ENCODE measurements around the gene PPP1R27. TPM values are rescaled to one million over a fixed set of nuclear protein-coding genes. Genes with fewer than 3 reads are reported as not detected.

The PPP1R27 gene
- total RNA-seq, 2 donors from 2014 or later, result not detected

DNA sequence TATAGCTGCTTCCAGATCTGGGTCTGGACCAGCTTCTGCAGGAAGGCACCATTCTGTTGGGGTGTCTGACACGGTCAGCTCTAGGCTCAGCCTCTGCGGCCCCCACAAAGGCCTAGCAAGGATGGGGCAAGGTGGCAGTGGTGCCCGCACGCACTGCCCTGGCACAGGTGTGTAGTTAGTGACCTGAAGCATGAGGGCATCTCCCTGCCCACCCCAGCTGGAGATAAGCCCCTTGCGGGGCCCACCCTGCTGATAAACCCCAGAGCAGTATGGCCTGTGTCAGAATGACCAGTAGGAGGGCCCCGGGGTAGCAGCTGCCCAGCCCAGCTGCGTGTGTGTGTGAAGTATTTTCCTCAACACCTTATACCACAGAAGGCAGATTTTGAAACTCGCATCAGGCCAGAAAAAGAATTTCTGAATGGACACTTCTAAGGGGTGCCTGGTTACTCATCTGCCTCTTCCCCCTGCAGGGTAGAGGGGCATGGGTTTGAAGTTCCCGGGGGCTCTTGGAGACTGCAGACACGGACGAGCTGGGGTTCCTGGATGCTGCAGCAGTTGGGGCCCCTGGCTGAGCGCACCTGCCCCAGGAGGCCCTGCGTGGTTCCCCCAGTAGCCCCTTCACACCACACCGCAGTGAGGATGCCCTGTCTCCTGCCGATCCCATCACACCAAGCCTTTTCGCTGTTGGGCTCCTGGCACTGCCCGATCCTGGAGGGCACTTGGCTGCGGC, 31.8 kb upstream of the PPP1R27 start:
- H3K9ac ChIP-seq (ENCODE audit: extremely low read depth, low read length, poor library complexity, severe bottlenecking), result no peak overlapping the region
- H3K36me3 ChIP-seq (ENCODE audit: control insufficient read depth, insufficient read depth, low read length), result peaks cover 53% of the 10 kb centered on the region
- Mint-ChIP-seq H3K27ac (peak overlapping the region; percentile 68), H3K36me3 (ENCODE audit: low read depth) (peaks cover 25% of the 10 kb centered on the region), H3K9me3 (no peaks in the 10 kb centered on the region), H3K4me3 (no peak overlapping the region), H3K4me1 (peaks cover 6% of the 10 kb centered on the region), H3K27me3 (ENCODE audit: insufficient read depth) (no peaks in the 10 kb centered on the region)
- H3K4me1 ChIP-seq (ENCODE audit: control insufficient read depth, insufficient read depth, low read length), result no peaks in the 10 kb centered on the region
- no peak for DNase-seq
- TF ChIP-seq, protein P1, sequence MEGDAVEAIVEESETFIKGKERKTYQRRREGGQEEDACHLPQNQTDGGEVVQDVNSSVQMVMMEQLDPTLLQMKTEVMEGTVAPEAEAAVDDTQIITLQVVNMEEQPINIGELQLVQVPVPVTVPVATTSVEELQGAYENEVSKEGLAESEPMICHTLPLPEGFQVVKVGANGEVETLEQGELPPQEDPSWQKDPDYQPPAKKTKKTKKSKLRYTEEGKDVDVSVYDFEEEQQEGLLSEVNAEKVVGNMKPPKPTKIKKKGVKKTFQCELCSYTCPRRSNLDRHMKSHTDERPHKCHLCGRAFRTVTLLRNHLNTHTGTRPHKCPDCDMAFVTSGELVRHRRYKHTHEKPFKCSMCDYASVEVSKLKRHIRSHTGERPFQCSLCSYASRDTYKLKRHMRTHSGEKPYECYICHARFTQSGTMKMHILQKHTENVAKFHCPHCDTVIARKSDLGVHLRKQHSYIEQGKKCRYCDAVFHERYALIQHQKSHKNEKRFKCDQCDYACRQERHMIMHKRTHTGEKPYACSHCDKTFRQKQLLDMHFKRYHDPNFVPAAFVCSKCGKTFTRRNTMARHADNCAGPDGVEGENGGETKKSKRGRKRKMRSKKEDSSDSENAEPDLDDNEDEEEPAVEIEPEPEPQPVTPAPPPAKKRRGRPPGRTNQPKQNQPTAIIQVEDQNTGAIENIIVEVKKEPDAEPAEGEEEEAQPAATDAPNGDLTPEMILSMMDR (conservative IDR thresholded peaks at IDR 0.05), result no peak
- no peak overlapping the region for H3K4me3 ChIP-seq (ENCODE audit: low read length)
- H3K27ac ChIP-seq (ENCODE audit: low read depth, low read length), result peak overlapping the region; percentile 78
- WGBS, 2 experiments (ENCODE audit: insufficient coverage in 1 of 2, insufficient read length in 1 of 2), result 95 to 96% methylated on average over 11 to 18 of the region's 18 CpGs
- H3K27me3 ChIP-seq (ENCODE audit: control insufficient read depth, insufficient read depth, low read length, poor library complexity, severe bottlenecking), result no peaks in the 10 kb centered on the region
- no peaks in the 10 kb centered on the region for H3K9me3 ChIP-seq (ENCODE audit: control insufficient read depth, low read length)

DNA sequence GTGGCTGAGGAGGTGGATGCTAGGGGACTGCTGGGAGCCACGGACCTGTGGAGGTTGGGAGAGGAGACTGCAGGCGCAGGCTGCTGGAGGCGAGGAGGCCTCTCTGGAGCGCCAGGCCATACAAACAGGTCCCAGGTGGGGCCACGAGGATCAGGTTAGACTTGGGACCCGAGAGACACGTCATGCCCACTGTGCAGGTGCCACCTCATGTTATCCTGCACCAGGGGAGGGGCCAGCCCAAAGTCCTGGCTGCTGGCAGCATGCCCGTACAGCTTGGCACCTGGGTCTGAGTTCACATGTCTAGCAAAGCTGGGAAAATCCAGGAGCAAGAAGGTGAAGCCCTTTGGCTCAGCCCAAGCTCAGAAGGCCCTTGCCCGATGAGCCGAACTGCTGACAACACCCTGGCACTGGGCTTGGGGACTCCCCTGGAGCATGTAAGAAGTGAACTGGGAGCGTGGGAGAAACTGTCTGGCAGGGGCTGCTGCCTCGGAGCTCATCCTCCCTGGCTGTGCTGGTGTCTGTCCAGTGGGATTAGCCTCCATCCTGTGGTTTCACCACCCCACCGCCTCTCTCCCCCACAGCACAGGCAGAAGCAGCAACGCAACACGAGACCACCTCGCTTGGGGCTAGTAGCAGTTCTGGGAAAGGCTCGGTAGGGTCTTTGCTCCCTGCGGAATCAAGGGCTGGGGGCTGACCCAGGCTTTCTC, 31.0 kb upstream of the PPP1R27 start:
- H3K9me3 ChIP-seq (ENCODE audit: control insufficient read depth, low read length), result no peaks in the 10 kb centered on the region
- DNase-seq, result no peak
- H3K4me1 ChIP-seq (ENCODE audit: control insufficient read depth, insufficient read depth, low read length), result no peaks in the 10 kb centered on the region
- H3K27me3 ChIP-seq (ENCODE audit: control insufficient read depth, insufficient read depth, low read length, poor library complexity, severe bottlenecking), result no peaks in the 10 kb centered on the region
- H3K27ac ChIP-seq (ENCODE audit: low read depth, low read length), result no peak overlapping the region
- Mint-ChIP-seq H3K4me1 (peaks cover 6% of the 10 kb centered on the region), H3K9me3 (no peaks in the 10 kb centered on the region), H3K27me3 (ENCODE audit: insufficient read depth) (no peaks in the 10 kb centered on the region), H3K27ac (no peak overlapping the region), H3K4me3 (no peak overlapping the region), H3K36me3 (ENCODE audit: low read depth) (peaks cover 25% of the 10 kb centered on the region)
- peaks cover 53% of the 10 kb centered on the region for H3K36me3 ChIP-seq (ENCODE audit: control insufficient read depth, insufficient read depth, low read length)
- no peak overlapping the region for H3K4me3 ChIP-seq (ENCODE audit: low read length)
- TF ChIP-seq, protein P1 (conservative IDR thresholded peaks at IDR 0.05), result no peak
- WGBS, 2 experiments (ENCODE audit: insufficient coverage in 1 of 2, insufficient read length in 1 of 2), result 91 to 95% methylated on average over 13 to 18 of the region's 18 CpGs
- H3K9ac ChIP-seq (ENCODE audit: extremely low read depth, low read length, poor library complexity, severe bottlenecking), result no peak overlapping the region

DNA sequence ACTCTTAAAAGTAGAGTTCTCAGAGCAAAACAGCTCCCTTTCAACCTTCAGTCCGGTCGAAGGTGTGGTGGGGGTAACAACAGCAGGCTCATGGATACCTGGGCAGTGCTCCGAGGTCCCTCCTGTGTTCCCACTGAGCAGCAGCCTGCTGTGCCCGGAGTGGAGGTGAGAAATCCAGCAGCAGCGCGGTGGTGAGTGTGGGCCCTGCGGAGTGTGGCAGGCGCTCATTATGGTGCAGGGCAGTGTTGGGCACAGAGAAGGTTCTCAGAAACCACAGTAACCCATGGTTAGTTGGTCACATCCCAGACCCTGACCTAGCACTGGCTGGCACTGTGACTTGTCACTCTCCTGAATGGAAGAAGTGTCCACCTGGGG, 30.5 kb upstream of the PPP1R27 start:
- no peaks in the 10 kb centered on the region for H3K4me1 ChIP-seq (ENCODE audit: control insufficient read depth, insufficient read depth, low read length)
- H3K9me3 ChIP-seq (ENCODE audit: control insufficient read depth, low read length), result no peaks in the 10 kb centered on the region
- Mint-ChIP-seq H3K9me3 (no peaks in the 10 kb centered on the region), H3K4me3 (no peak overlapping the region), H3K36me3 (ENCODE audit: low read depth) (peaks cover 25% of the 10 kb centered on the region), H3K27me3 (ENCODE audit: insufficient read depth) (no peaks in the 10 kb centered on the region), H3K27ac (no peak overlapping the region), H3K4me1 (peaks cover 6% of the 10 kb centered on the region)
- 94 to 98% methylated on average over 5 to 8 of the region's 8 CpGs for WGBS, 2 experiments (ENCODE audit: insufficient coverage in 1 of 2, insufficient read length in 1 of 2)
- H3K4me3 ChIP-seq (ENCODE audit: low read length), result no peak overlapping the region
- no peak overlapping the region for H3K9ac ChIP-seq (ENCODE audit: extremely low read depth, low read length, poor library complexity, severe bottlenecking)
- H3K36me3 ChIP-seq (ENCODE audit: control insufficient read depth, insufficient read depth, low read length), result peaks cover 53% of the 10 kb centered on the region
- DNase-seq, result no peak
- no peak overlapping the region for H3K27ac ChIP-seq (ENCODE audit: low read depth, low read length)
- TF ChIP-seq, protein P1 (conservative IDR thresholded peaks at IDR 0.05), result no peak
- H3K27me3 ChIP-seq (ENCODE audit: control insufficient read depth, insufficient read depth, low read length, poor library complexity, severe bottlenecking), result no peaks in the 10 kb centered on the region
